Calu3 (cell line): ENCODE measurements around the gene RTEL1. TPM values are rescaled to one million over a fixed set of nuclear protein-coding genes. Genes with fewer than 3 reads are reported as not detected.
"Not testable (repeated sequence)": the region's sequence is repeated elsewhere in the genome, so short reads cannot be mapped to it uniquely, and the experiment has no call there.

Source experiments
- BruUV-seq: library from RNA; stranded (reverse); fragments of 400-500 nt; replicated peaks from 2 replicates; lab custom pipeline; 2021; lab: Mats Ljungman, UMichigan
- CTCF ChIA-PET: fragments of 300-600 bp; sonication (Branson Sonifier 250); formaldehyde crosslinking; loops from one replicate; lab custom pipeline; 2022; ENCODE audit warnings: antibody characterized with exemption; lab: Charles Lee
- DNase-seq: peaks from one replicate; pipeline ENCODE4 v3.0.0; 2022
- H3K27ac Mint-ChIP-seq: one replicate; pipeline ENCODE4 v1.8.0; 2022; ENCODE audit warnings: mixed read lengths; ENCODE audit not compliant: unreplicated experiment
- H3K27me3 Mint-ChIP-seq: one replicate; pipeline ENCODE4 v1.8.0; 2022; ENCODE audit warnings: mixed read lengths; ENCODE audit not compliant: unreplicated experiment
- H3K36me3 Mint-ChIP-seq: one replicate; pipeline ENCODE4 v1.8.0; 2022; ENCODE audit warnings: mild to moderate bottlenecking, moderate library complexity, mixed read lengths; ENCODE audit not compliant: insufficient read depth, unreplicated experiment
- H3K4me1 Mint-ChIP-seq: one replicate; pipeline ENCODE4 v1.8.0; 2022; ENCODE audit warnings: mild to moderate bottlenecking, low read depth, mixed read lengths; ENCODE audit not compliant: unreplicated experiment
- H3K4me3 Mint-ChIP-seq: one replicate; pipeline ENCODE4 v1.8.0; 2022; ENCODE audit warnings: mild to moderate bottlenecking, low read depth, moderate library complexity, mixed read lengths; ENCODE audit not compliant: unreplicated experiment
- H3K9me3 Mint-ChIP-seq: one replicate; pipeline ENCODE4 v1.8.0; 2022; ENCODE audit warnings: low read depth, mixed read lengths; ENCODE audit not compliant: unreplicated experiment
- CTCF ChIP-seq: fragments of 200-600 bp; IDR thresholded peaks from one replicate; pipeline ENCODE4 v1.8.0; 2022; ENCODE audit warnings: antibody characterized with exemption; ENCODE audit not compliant: unreplicated experiment
- intact Hi-C: fragments of 100-400 bp; cut with micrococcal nuclease; formaldehyde crosslinking; loops from one replicate; pipeline ENCODE4 v1.10.0; 2022; ENCODE audit not compliant: unreplicated experiment
- total RNA-seq: library from RNA; stranded (reverse); gene quantifications from 2 replicates; pipeline ENCODE4 v1.2.3, GENCODE V29; 2022

RTEL1 gene
- total RNA-seq, 1 experiment from 2014 or later = 39.1 TPM

GRCh38 chr20:63667858-63668257 lies 9.7 kb downstream of the RTEL1 start:
- Mint-ChIP-seq H3K9me3 (peaks cover 2% of the 10 kb centered on the region), H3K36me3 (peaks cover 30% of the 10 kb centered on the region), H3K27me3 (no peaks in the 10 kb centered on the region), H3K4me1 (no peaks in the 10 kb centered on the region), H3K4me3 (no peak overlapping the region), H3K27ac (no peak overlapping the region)
- no TSS peak for BruUV-seq
- CTCF ChIA-PET = no interaction called here
- intact Hi-C loops = no loop called here
- DNase-seq = no peak
- no peak for TF ChIP-seq CTCF

- Mint-ChIP-seq H3K4me1 (no peaks in the 10 kb centered on the region), H3K27ac (no peak overlapping the region), H3K36me3 (peaks cover 26% of the 10 kb centered on the region), H3K27me3 (no peaks in the 10 kb centered on the region), H3K4me3 (no peak overlapping the region), H3K9me3 (peaks cover 2% of the 10 kb centered on the region)
- CTCF ChIA-PET = interaction anchor here (0.6 kb wide), 1 partner anchor 19 kb away, joined by 3 read pairs; no protein-coding TSS in a partner anchor
- intact Hi-C loops = no loop called here
- no peak for TF ChIP-seq CTCF
- no peak for DNase-seq
- no TSS peak for BruUV-seq
Measured at GRCh38 chr20:63668351-63668750, 10.2 kb downstream of the RTEL1 start.

- CTCF ChIA-PET = interaction anchor here (1.3 kb wide), 1 partner anchor 11 kb away, joined by 5 read pairs; no protein-coding TSS in a partner anchor
- H3K36me3 Mint-ChIP-seq = peaks cover 43% of the 10 kb centered on the region
- BruUV-seq, H3K9me3 Mint-ChIP-seq, H3K27ac Mint-ChIP-seq, H3K4me1 Mint-ChIP-seq, intact Hi-C loops, DNase-seq, H3K27me3 Mint-ChIP-seq, H3K4me3 Mint-ChIP-seq: not testable (repeated sequence)
Measured at GRCh38 chr20:63671695-63672094, 13.6 kb downstream of the RTEL1 start.

- Mint-ChIP-seq H3K27ac (no peak overlapping the region), H3K36me3 (peaks cover 42% of the 10 kb centered on the region)
- BruUV-seq = no TSS peak
Measured at GRCh38 chr20:63672666-63673065, 14.6 kb downstream of the RTEL1 start.

More at GRCh38 chr20:63672666-63673065, 14.6 kb downstream of the RTEL1 start:
- intact Hi-C loops = no loop called here
- no peaks in the 10 kb centered on the region for H3K27me3 Mint-ChIP-seq
- no peak for DNase-seq
- no peak for TF ChIP-seq CTCF
- H3K4me1 Mint-ChIP-seq = no peaks in the 10 kb centered on the region
- peaks cover 2% of the 10 kb centered on the region for H3K9me3 Mint-ChIP-seq
- CTCF ChIA-PET = interaction anchor here (1.3 kb wide), 1 partner anchor 10 kb away, joined by 5 read pairs; no protein-coding TSS in a partner anchor
- H3K4me3 Mint-ChIP-seq = no peak overlapping the region
